BE2C (cell line): ENCODE data around the gene ACSS1.

Experiments
- DNase-seq: peaks from one replicate; pipeline ENCODE4 v3.0.0-alpha.2; 2020
- H3K27me3 ChIP-seq: fragments of 250-450 bp; sonication (Bioruptor Pico); 2 replicates; pipeline ENCODE4 v1.5.1; 2020; ENCODE audit warnings: mild to moderate bottlenecking
- H3K36me3 ChIP-seq: fragments of 250-450 bp; sonication (Bioruptor Pico); 2 replicates; pipeline ENCODE4 v1.5.1; 2020; ENCODE audit warnings: mild to moderate bottlenecking
- H3K4me1 ChIP-seq: fragments of 250-450 bp; sonication (Bioruptor Pico); 2 replicates; pipeline ENCODE4 v1.5.1; 2020
- H3K4me3 ChIP-seq: 2 replicates; pipeline ENCODE4 v1.5.1; 2011; ENCODE audit warnings: low read depth, low read length
- H3K9me3 ChIP-seq: fragments of 250-450 bp; sonication (Bioruptor Pico); 2 replicates; pipeline ENCODE4 v1.5.1; 2020
- TF ChIP-seq, protein P1 (sequence below): IDR thresholded peaks from 2 replicates; pipeline ENCODE4 v1.5.1; 2012; ENCODE audit warnings: mild to moderate bottlenecking, low read depth, low read length

Gene ACSS1

DNA sequence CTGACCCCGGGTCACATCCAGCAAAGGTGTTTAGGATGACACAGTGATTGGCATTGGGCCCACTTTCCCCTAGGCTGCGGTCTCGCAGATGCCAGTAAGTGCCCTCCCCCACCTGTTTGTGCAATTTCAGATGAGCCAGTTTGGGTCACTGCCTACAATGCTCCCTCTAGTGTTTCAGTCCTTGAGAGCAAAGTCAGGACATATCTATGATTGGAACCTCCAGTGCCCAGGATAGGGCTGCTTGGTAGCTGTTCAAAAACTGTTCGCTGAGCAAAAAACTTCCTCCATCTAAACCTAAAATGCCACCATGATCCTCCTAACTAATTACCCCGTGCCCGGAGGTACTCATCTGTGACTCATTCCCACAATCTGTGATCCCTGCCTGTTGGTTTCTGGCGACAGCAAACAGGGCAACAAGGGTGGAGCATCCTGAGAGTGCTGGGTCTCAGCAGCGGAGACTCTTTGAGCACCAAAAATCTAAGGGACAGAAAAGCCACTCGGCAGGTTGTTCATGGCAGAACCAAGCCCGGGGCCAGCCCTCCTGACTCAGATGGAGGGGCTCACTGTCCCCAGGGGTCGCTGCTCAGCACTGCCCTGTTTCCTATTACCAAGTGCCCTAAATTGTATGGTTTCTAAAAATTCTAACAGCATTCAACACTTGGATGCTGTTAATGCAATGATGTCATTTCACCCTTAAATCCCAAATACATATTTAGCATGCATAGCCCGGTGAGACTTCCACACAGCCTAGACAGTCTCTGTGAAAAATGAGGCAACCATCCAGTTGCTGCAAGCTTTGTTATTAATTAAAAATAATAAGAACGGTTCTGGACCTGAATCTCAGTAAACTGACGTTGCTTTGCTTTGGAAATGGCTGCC lies 19.0 kb upstream of the ACSS1 start:
- no peaks in the 10 kb centered on the region for H3K36me3 ChIP-seq
- H3K27me3 ChIP-seq, result peaks cover 93% of the 10 kb centered on the region
- no peak for DNase-seq
- H3K4me3 ChIP-seq, result peak overlapping the region; percentile 33
- no peaks in the 10 kb centered on the region for H3K9me3 ChIP-seq
- H3K4me1 ChIP-seq, result no peaks in the 10 kb centered on the region
- TF ChIP-seq, protein P1, sequence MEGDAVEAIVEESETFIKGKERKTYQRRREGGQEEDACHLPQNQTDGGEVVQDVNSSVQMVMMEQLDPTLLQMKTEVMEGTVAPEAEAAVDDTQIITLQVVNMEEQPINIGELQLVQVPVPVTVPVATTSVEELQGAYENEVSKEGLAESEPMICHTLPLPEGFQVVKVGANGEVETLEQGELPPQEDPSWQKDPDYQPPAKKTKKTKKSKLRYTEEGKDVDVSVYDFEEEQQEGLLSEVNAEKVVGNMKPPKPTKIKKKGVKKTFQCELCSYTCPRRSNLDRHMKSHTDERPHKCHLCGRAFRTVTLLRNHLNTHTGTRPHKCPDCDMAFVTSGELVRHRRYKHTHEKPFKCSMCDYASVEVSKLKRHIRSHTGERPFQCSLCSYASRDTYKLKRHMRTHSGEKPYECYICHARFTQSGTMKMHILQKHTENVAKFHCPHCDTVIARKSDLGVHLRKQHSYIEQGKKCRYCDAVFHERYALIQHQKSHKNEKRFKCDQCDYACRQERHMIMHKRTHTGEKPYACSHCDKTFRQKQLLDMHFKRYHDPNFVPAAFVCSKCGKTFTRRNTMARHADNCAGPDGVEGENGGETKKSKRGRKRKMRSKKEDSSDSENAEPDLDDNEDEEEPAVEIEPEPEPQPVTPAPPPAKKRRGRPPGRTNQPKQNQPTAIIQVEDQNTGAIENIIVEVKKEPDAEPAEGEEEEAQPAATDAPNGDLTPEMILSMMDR, result peak; percentile 44

DNA sequence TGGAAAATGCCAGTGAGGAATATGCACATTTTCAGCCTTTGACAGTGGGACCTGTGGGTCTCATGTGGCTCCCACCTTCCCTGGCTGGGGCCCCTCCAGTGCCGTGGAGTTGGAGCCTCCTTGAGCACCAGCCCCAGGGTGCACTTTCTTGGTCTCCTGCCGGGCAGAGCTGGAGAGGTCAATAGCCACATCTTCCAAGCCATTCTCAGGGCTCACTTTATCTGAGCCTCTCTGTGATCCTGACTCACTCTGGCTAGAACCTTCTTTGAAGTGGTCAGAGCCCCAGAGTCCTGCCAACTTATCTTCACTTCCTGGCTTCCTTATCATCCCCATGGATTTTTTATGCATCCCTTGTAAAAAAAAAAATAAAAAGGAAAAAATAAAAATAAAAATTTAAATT lies 18.3 kb upstream of the ACSS1 start:
- TF ChIP-seq, protein P1, result no peak
- no peaks in the 10 kb centered on the region for H3K9me3 ChIP-seq
- H3K4me1 ChIP-seq, result no peaks in the 10 kb centered on the region
- no peak overlapping the region for H3K4me3 ChIP-seq
- H3K36me3 ChIP-seq, result no peaks in the 10 kb centered on the region
- peaks cover 90% of the 10 kb centered on the region for H3K27me3 ChIP-seq
- no peak for DNase-seq

DNA sequence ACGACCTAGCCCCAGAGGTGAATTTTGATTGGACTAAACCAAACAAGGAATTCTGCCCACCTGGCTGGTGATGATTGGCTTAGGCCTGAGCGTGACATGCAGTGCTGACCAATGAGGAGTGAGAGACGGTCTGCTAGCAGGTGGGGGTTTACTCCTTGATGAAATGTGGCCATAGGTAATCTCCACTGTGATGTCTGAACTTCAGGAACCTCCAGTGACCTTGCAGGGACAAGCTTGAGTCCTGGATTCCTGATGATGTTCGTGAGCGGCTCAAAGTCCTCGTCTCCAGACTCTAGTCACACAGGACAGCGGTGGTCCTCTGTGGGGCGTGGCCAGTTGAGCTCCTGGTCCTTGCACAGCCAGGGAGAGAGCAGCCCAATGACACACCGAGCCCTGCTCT lies 15.6 kb upstream of the ACSS1 start:
- Histone ChIP-seq H3K9me3 (no peaks in the 10 kb centered on the region), H3K4me1 (no peaks in the 10 kb centered on the region), H3K36me3 (no peaks in the 10 kb centered on the region), H3K4me3 (no peak overlapping the region), H3K27me3 (peaks cover 72% of the 10 kb centered on the region)
- TF ChIP-seq, protein P1, result no peak
- DNase-seq, result no peak

DNA sequence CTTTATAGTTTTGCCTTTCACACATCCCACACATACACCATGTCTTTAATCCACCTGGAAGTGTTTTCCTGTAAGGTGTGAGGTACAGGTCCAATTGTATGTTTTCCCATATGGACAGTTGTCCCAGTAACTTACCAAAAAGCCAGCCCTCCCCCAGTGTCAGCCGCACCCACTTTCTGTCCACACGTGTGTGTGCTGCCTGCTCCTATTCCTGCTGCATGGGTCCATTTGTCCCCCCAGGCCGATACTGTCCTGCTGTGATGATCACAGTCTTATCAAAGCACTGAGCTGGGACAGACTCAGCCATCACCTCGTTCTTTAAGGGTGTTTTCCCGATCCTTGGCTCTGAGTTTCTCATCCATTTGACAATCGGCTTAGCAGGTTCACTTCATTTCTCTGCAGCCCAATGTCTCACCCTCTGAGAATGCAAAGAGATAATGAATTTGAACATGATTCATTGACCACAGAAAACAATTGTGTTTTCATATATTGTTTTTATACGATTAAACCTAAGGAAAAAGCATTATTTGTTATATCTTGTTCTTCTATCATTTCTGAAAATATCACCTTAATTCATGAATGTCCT lies 14.4 kb upstream of the ACSS1 start:
- no peak for DNase-seq
- no peaks in the 10 kb centered on the region for H3K9me3 ChIP-seq
- H3K36me3 ChIP-seq, result no peaks in the 10 kb centered on the region
- peaks cover 65% of the 10 kb centered on the region for H3K27me3 ChIP-seq
- H3K4me1 ChIP-seq, result no peaks in the 10 kb centered on the region
- H3K4me3 ChIP-seq, result no peak overlapping the region
- TF ChIP-seq, protein P1, result no peak

DNA sequence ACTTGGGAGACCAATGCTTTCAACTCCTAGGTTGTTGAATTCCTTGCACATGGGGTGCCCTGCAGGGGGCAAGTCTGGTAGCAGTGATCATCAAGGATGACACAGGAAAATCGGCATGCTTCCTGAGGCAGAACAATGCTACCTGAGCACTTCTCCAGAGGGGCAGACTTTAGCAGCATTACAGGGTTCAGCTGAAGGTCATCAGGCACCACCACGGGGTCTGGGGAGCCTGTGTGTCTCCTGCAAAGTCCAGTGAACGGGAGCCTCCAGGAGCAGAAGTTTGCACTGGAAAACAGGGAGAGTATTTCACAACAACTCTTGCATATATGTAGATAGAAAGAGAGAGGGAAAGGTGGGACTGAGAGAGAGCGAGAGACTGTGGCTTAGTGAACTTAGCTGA lies 13.8 kb upstream of the ACSS1 start:
- Histone ChIP-seq H3K9me3 (no peaks in the 10 kb centered on the region), H3K36me3 (no peaks in the 10 kb centered on the region), H3K27me3 (peaks cover 59% of the 10 kb centered on the region), H3K4me3 (no peak overlapping the region), H3K4me1 (no peaks in the 10 kb centered on the region)
- TF ChIP-seq, protein P1, result no peak
- DNase-seq, result no peak

DNA sequence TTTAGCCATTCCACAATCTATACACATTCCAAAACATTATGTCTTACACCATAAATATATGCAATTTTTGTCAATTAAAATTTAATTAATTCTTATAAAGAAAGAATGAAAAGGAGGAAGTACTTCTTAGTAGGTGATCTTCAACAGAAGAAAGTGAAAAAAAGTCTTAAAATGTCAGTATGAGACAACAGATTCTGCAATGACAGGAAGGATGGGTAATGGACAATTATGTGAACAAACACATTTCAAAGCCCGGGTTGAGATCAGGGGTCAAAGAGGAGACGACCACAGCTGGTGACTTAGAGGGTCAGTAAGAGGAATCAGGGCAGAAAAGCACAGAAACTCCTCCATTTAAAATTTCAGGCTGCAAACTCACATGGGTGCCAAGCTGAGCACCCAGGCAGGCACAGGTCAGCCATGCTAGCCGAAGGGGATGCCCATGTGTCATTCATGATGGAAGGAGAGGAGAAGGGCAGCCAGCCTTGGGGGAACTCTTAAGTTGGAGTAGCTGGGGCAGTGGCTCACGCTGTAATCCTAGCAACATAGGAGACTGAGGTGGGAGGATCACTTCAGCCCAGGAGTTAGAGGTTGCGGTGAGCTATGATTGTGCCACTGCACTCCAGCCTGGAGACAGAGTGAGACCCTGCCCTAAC lies 13.0 kb upstream of the ACSS1 start:
- H3K27me3 ChIP-seq, result peaks cover 54% of the 10 kb centered on the region
- no peaks in the 10 kb centered on the region for H3K4me1 ChIP-seq
- no peak overlapping the region for H3K4me3 ChIP-seq
- DNase-seq, result no peak
- H3K9me3 ChIP-seq, result no peaks in the 10 kb centered on the region
- H3K36me3 ChIP-seq, result no peaks in the 10 kb centered on the region
- TF ChIP-seq, protein P1, result no peak
